Esophagus squamous epithelium (tissue), 5 donors: ENCODE results near the gene HSPB2. TPM values are rescaled to one million over a fixed set of nuclear protein-coding genes. Genes with fewer than 3 reads are reported as not detected.

Experiments used
- DNase-seq: peaks from one replicate; lab custom pipeline; 2025; lab: John Stamatoyannopoulos, UW
- H3K27ac ChIP-seq, 4 donors: fragments of 200-600 bp; sonication (generic); one replicate each; pipeline ENCODE4 v1.5.1; 2016 to 2019; ENCODE audit warnings: mild to moderate bottlenecking in 1 of 4
- H3K27me3 ChIP-seq, 4 donors: fragments of 200-600 bp; sonication (generic); 1 replicate in 3 of 4; 2 replicates in 1 of 4; pipeline versions ENCODE4 v1.5.1 to v1.6.0; 2017 to 2021; ENCODE audit warnings: antibody characterized with exemption in 1 of 4
- H3K36me3 ChIP-seq, 3 donors: fragments of 200-600 bp; sonication (generic); one replicate each; pipeline ENCODE4 v1.5.1; 2016 to 2019
- H3K4me1 ChIP-seq, 3 donors: fragments of 200-600 bp; sonication (generic); one replicate each; pipeline ENCODE4 v1.5.1; 2017 to 2019
- H3K4me3 ChIP-seq, 4 donors: fragments of 200-600 bp; sonication (generic); 1 replicate in 3 of 4; 2 replicates in 1 of 4; pipeline ENCODE4 v1.5.1; 2016 to 2019; ENCODE audit warnings: mild to moderate bottlenecking in 2 of 4, moderate library complexity in 1 of 4
- H3K9me3 ChIP-seq, 3 donors: fragments of 200-600 bp; sonication (generic); one replicate each; pipeline ENCODE4 v1.5.1; 2016 to 2019
- POLR2A ChIP-seq, 4 donors: fragments of 450-650 bp; IDR thresholded peaks; one replicate each; pipeline ENCODE4 v1.6.1; 2017; ENCODE audit warnings: antibody characterized with exemption in 4 of 4, mild to moderate bottlenecking in 4 of 4, moderate library complexity in 3 of 4
- WGBS, 2 donors: methylation state at CpG; one replicate each; pipeline ENCODE4 v1.1.5; 2018; 5-methylcytosine and 5-hydroxymethylcytosine counted together
- intact Hi-C: fragments of 100-400 bp; cut with DNase I; formaldehyde crosslinking; loops from one replicate; pipeline ENCODE4 v1.15.0; 2022
- total RNA-seq, 4 donors: library from RNA; depleted of rRNA; stranded (reverse); fragments of >200 nt; gene quantifications; one replicate each; pipeline ENCODE4 v1.1.0, GENCODE V29; 2016
- TF ChIP-seq, protein P1 (sequence below), 6 experiments: fragments of 450-650 bp in 4 of 6; fragments of 200-600 bp in 2 of 6; sonication (generic) in 2 of 6; IDR thresholded peaks; one replicate each; pipeline ENCODE4 v1.5.1; 2016 to 2019; ENCODE audit warnings: antibody characterized with exemption in 6 of 6, mild to moderate bottlenecking in 4 of 6, moderate library complexity in 4 of 6
- donor health status: DM: yes; HTN: yes; CAD: no.

HSPB2 gene
- total RNA-seq, 4 donors from 2014 or later, result 0.19 TPM; not detected in 3

DNA sequence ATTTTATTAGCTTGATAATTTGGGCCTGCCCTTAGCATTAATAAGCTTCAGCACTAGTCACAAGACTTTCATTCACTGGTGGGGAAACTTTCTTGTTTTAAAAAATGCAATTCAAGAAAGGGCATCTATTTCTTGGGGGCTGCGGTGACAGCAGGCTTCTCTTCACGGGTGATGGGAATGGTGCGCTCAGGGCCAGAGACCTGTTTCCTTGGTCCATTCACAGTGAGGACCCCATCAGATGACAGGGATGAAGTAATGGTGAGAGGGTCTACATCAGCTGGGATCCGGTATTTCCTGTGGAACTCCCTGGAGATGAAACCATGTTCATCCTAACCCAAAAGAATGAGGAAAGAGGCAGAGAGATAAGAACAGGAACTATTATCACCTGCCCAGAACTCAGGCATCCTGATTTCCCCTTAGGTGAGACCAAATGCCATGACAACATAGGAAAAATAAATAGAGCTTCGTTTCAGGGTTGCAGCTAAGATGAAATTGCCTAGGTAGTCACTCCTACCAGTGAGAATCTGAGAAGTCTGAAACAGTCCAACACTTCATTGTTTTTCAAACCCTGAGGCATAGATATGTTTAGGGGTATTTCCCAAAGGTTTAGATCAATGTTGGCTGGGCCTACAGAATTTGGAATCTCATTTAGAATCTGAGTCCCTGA lies 3.8 kb upstream of the HSPB2 start:
- H3K27ac ChIP-seq, result peak overlapping the region in 2 of 4 donors; percentile 94 to 95
- intact Hi-C loops, result no loop called here
- WGBS, 2 donors, result 42 to 76% methylated on average over 2 to 5 of the region's 5 CpGs

DNA sequence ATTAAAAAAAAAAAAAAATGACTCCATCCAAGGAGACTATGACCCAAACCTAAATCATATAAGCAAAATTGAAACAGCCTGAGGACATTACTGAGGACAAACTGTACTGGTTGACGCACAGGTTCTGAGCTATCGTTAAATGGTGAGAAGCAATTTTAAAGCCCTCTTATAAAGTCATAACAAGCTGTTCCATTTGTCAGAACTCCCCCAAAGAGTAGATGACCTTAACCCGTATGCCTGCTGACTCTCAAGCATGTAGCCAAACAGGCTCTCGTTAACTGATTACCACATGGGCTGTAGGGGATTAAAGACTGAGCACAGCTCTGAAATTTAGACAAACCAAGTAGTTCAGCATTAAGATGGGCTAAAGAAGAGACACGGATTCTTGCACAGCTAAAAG lies 3.2 kb upstream of the HSPB2 start:
- DNase-seq, result no peak
- H3K36me3 ChIP-seq, result peaks cover 0 to 12% (median 0%) of the 10 kb centered on the region in 3 donors
- peak overlapping the region in 3 of 4 donors; percentile 47 to 68 (median 54) for H3K4me3 ChIP-seq
- peaks cover 0 to 16% (median 0%) of the 10 kb centered on the region in 4 donors for H3K27me3 ChIP-seq
- no peak for TF ChIP-seq POLR2A (IDR thresholded peaks at IDR 0.05)
- TF ChIP-seq, protein P1, sequence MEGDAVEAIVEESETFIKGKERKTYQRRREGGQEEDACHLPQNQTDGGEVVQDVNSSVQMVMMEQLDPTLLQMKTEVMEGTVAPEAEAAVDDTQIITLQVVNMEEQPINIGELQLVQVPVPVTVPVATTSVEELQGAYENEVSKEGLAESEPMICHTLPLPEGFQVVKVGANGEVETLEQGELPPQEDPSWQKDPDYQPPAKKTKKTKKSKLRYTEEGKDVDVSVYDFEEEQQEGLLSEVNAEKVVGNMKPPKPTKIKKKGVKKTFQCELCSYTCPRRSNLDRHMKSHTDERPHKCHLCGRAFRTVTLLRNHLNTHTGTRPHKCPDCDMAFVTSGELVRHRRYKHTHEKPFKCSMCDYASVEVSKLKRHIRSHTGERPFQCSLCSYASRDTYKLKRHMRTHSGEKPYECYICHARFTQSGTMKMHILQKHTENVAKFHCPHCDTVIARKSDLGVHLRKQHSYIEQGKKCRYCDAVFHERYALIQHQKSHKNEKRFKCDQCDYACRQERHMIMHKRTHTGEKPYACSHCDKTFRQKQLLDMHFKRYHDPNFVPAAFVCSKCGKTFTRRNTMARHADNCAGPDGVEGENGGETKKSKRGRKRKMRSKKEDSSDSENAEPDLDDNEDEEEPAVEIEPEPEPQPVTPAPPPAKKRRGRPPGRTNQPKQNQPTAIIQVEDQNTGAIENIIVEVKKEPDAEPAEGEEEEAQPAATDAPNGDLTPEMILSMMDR (IDR thresholded peaks at IDR 0.05), result no peak
- WGBS, 2 donors, result 60 to 78% methylated on average over 5 of the region's 5 CpGs
- intact Hi-C loops, result no loop called here
- H3K9me3 ChIP-seq, result no peaks in the 10 kb centered on the region
- peaks cover 11 to 54% (median 21%) of the 10 kb centered on the region in 3 donors for H3K4me1 ChIP-seq
- H3K27ac ChIP-seq, result peak overlapping the region in 3 of 4 donors; percentile 94 to 96 (median 95)

More for the DNA sequence above, 3.8 kb upstream of the HSPB2 start:
- no peak for TF ChIP-seq POLR2A (IDR thresholded peaks at IDR 0.05)
- TF ChIP-seq, protein P1 (IDR thresholded peaks at IDR 0.05), result no peak
- DNase-seq, result no peak
- Histone ChIP-seq H3K27me3 (peaks cover 0 to 16% (median 0%) of the 10 kb centered on the region in 4 donors), H3K4me1 (peaks cover 11 to 48% (median 20%) of the 10 kb centered on the region in 3 donors), H3K9me3 (no peaks in the 10 kb centered on the region), H3K36me3 (peaks cover 0 to 12% (median 0%) of the 10 kb centered on the region in 3 donors), H3K4me3 (peak overlapping the region in 1 of 4 donors; percentile 54)

DNA sequence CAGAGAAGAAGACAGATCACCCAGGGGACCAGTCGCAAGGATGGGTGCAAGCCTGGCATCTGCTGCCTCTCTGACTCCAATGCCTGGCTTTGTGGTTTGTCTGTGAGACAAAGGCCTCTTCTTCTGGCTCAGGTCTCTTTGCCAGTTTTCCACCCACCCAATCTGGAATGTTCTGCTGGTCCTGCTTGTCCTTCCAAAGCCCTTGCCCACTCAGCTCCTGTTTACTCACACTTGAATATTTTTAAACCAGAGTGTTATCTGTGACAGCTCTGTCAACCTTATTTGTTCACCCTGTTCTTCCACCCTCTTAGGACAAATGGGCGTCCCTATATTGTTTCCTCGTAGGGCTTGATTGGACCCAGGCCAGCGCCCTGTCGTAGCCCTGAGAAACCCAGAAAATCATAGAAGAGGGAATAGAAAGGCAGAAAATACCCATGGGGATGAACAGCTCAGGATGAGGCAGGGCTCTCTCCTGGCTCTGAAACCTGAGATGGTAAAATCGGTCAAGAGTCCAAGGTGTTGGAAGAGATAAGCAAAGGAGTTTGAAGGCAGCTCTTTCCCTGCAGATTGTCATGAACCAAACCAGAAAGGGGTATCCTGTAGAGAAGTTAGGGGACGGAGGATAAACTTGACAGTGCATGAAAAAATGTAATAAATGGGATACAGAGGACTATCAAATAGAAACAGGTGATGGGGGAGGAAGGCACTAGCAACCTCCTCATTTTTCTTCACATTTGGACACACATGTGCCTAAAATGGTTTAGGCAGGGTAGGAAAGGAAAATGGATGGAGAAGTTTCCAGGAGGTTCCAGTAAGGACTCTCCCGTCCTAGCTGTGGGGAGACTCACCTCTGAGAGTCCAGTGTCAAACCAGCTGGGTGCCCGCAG lies 1.6 kb upstream of the HSPB2 start:
- peaks cover 0 to 12% (median 0%) of the 10 kb centered on the region in 3 donors for H3K36me3 ChIP-seq
- no peak for DNase-seq
- peak overlapping the region; percentile 80 to 96 (median 94) for H3K27ac ChIP-seq
- H3K27me3 ChIP-seq, result peaks cover 0 to 16% (median 0%) of the 10 kb centered on the region in 4 donors
- intact Hi-C loops, result no loop called here
- H3K9me3 ChIP-seq, result no peaks in the 10 kb centered on the region
- H3K4me3 ChIP-seq, result peak overlapping the region; percentile 8 to 68 (median 50)
- peaks cover 11 to 60% (median 21%) of the 10 kb centered on the region in 3 donors for H3K4me1 ChIP-seq
- 51 to 59% methylated on average over 6 to 8 of the region's 9 CpGs for WGBS, 2 donors
- no peak for TF ChIP-seq POLR2A (IDR thresholded peaks at IDR 0.05)
- TF ChIP-seq, protein P1 (IDR thresholded peaks at IDR 0.05), result no peak

DNA sequence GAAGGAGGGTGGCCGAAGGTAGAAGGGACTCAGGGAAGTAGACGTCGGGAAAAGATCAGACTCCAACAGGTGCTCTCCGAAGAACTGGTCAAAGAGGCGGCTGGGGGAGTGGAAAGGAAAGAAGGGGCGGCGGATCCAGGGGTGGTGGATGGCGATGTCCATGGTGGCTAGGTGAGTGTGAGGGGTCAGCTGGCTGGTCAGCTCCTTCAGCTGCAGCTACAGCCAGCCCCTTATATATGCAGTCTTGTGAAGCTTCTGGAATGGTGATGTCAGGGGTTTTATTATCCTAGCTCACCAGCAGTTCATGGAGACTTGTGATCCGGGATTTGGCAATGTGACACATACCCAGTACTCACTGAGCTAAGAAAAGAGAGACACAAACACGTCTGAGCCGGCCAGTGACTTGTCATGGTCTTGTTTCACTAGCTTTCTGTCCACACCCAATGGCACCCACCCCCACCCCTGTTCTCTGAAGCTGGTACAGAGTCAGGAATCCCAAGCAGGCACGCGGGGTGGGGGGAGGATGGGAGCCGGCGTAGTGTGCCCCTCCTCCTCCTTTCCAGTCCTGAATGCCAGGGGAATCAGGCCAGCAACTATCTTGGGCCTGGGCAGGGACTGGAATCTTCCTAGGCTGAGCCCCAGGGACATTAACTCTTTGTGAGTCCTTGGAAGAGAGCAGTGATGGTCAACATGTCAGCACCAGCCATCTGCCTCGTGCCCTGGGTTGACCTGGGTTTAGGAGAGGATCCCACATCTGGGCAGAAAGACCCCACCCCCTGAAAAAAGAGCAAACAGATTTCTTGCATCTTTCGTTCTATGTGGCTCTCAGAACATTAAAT lies 752 bp upstream of the HSPB2 start, which contains the start of gene CRYAB:
CRYAB (minus strand) TSS at position 208 of the 839 bp plus-strand sequence; CDS start at position 162, 46 bp downstream.
- peaks cover 0 to 16% (median 0%) of the 10 kb centered on the region in 4 donors for H3K27me3 ChIP-seq
- peak within 1 kb of the TSS; percentile 27 to 68 (median 50) for H3K4me3 ChIP-seq
- H3K36me3 ChIP-seq, result peaks cover 0 to 12% (median 0%) of the 10 kb centered on the region in 3 donors
- peak in 2 of 4 donors; percentile 48 to 53 for TF ChIP-seq POLR2A (IDR thresholded peaks at IDR 0.05)
- TF ChIP-seq, protein P1 (IDR thresholded peaks at IDR 0.05), result no peak
- peak within 1 kb of the TSS; percentile 80 to 96 (median 94) for H3K27ac ChIP-seq
- DNase-seq, result no peak
- intact Hi-C loops, result no loop called here
- H3K4me1 ChIP-seq, result peaks cover 11 to 60% (median 21%) of the 10 kb centered on the region in 3 donors
- 34 to 48% methylated on average over 11 to 17 of the region's 17 CpGs for WGBS, 2 donors
- H3K9me3 ChIP-seq, result no peaks in the 10 kb centered on the region
